ENCODE data around the gene IGSF3. TPM values are rescaled to one million over a fixed set of nuclear protein-coding genes. Genes with fewer than 3 reads are reported as not detected.
"Not testable (repeated sequence)": the region's sequence is repeated elsewhere in the genome, so short reads cannot be mapped to it uniquely, and the experiment has no call there.

The IGSF3 gene
- total RNA-seq, 2 donors from 2014 or later = 2.1 to 10.0 TPM

DNA sequence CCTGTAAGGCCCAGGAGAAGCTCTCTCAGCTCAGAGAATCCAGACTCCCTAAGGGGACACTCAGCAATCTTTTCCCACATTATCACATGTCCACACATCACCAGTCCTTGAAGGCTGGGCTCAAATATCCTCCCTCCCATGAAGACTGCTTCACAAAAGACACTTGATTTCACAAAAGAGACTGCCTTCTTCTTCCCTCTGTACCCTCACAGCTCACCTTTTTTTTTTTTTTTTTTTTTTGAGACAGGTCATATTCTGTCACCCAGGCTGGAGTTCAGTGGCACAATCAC lies 98.2 kb downstream of the IGSF3 start:
- Mint-ChIP-seq H3K9me3 (peaks cover 5% of the 10 kb centered on the region), H3K27me3 (no peaks in the 10 kb centered on the region), H3K4me1 (peaks cover 62% of the 10 kb centered on the region), H3K27ac (peak overlapping the region; percentile 92), H3K4me3 (peak overlapping the region; percentile 96), H3K36me3 (ENCODE audit: low read depth) (peaks cover 54% of the 10 kb centered on the region)
- ATAC-seq (replicated peaks) = no peak

DNA sequence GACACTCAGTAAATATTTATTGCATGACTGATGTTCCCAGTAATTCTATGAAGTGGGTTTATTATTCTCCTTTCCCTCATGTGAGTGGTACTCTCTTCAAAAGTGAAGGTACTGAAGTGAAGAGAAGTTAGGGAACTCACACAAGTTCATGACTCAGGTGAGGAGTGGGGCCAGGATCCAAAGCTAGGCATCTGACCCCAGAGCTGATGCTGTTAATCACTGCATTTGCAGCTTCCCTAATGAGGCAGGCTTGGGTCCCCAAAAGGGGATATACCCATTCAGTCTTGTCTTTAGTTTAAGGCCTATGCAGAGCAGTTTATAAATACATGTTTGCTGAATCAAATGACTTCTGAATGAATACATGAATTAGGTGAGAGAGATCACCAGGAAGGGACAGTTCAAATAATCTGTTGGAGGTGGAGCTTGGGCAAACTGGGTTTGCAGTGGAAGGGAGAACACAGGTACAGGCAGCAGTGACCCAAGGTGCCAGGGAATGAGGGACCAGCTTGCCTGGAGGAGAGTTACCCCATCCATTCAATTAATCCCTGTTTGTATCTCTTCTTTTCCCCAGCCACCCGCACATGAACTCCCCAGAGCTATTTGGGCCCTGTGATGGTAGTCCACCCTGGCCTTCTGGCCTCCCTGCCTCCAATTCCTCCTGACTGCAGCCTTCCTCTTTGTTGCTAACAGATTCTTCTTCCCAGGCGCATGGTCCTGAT lies 98.7 kb downstream of the IGSF3 start:
- no peak for ATAC-seq (replicated peaks)

GRCh38 chr1:116567790-116568661 lies 99.5 kb downstream of the IGSF3 start:
- Mint-ChIP-seq H3K4me1 (peaks cover 59% of the 10 kb centered on the region), H3K27me3 (no peaks in the 10 kb centered on the region), H3K9me3 (peaks cover 8% of the 10 kb centered on the region), H3K36me3 (ENCODE audit: low read depth) (peaks cover 67% of the 10 kb centered on the region), H3K4me3 (peak overlapping the region; percentile 96), H3K27ac (peak overlapping the region; percentile 92)
- peak; percentile 15 for ATAC-seq (replicated peaks)

More for the DNA sequence above, 98.7 kb downstream of the IGSF3 start:
- peaks cover 59% of the 10 kb centered on the region for H3K36me3 Mint-ChIP-seq (ENCODE audit: low read depth)
- H3K4me1 Mint-ChIP-seq = peaks cover 61% of the 10 kb centered on the region
- peak overlapping the region; percentile 96 for H3K4me3 Mint-ChIP-seq
- H3K9me3 Mint-ChIP-seq = peaks cover 8% of the 10 kb centered on the region
- H3K27ac Mint-ChIP-seq = peak overlapping the region; percentile 92
- no peaks in the 10 kb centered on the region for H3K27me3 Mint-ChIP-seq

- H3K27ac Mint-ChIP-seq = peak overlapping the region; percentile 74
- peak overlapping the region; percentile 43 for H3K4me3 Mint-ChIP-seq
- no peaks in the 10 kb centered on the region for H3K27me3 Mint-ChIP-seq
- H3K4me1 Mint-ChIP-seq = peaks cover 74% of the 10 kb centered on the region
- no peak for ATAC-seq (replicated peaks)
- peaks cover 8% of the 10 kb centered on the region for H3K9me3 Mint-ChIP-seq
- peaks cover 92% of the 10 kb centered on the region for H3K36me3 Mint-ChIP-seq (ENCODE audit: low read depth)
Measured at GRCh38 chr1:116565222-116565621, 102.3 kb downstream of the IGSF3 start.

DNA sequence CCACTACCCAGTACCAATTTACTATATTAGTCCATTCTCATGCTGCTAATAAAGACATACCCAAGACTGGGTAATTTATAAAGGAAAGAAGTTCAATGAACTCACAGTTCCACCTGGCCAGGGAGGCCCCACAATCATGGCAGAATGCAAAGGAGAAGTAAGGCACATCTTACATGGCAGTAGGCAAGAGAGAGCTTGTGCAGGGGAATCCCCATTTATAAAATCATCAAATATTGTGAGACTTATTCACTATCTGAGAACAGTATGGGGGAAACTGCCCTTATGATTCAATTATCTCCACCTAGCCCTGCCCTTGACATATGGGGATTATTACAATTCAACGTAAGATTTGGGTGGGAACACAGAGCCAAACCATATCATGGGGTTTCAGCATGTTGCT lies 103.1 kb downstream of the IGSF3 start:
- H3K9me3 Mint-ChIP-seq = peaks cover 8% of the 10 kb centered on the region
- H3K27ac Mint-ChIP-seq = peak overlapping the region; percentile 74
- H3K4me3 Mint-ChIP-seq = peak overlapping the region; percentile 43
- ATAC-seq (replicated peaks) = peak; percentile 26
- no peaks in the 10 kb centered on the region for H3K27me3 Mint-ChIP-seq
- H3K36me3 Mint-ChIP-seq (ENCODE audit: low read depth) = peaks cover 88% of the 10 kb centered on the region
- peaks cover 76% of the 10 kb centered on the region for H3K4me1 Mint-ChIP-seq

- H3K9me3 Mint-ChIP-seq, H3K27me3 Mint-ChIP-seq: not testable (repeated sequence)
- ATAC-seq (replicated peaks) = peak; percentile 20
- peak overlapping the region; percentile 1 for H3K27ac Mint-ChIP-seq
- H3K4me3 Mint-ChIP-seq = peak overlapping the region; percentile 40
- H3K4me1 Mint-ChIP-seq = peaks cover 72% of the 10 kb centered on the region
- H3K36me3 Mint-ChIP-seq (ENCODE audit: low read depth) = peaks cover 89% of the 10 kb centered on the region
Measured at GRCh38 chr1:116562465-116562864, 105.1 kb downstream of the IGSF3 start.

DNA sequence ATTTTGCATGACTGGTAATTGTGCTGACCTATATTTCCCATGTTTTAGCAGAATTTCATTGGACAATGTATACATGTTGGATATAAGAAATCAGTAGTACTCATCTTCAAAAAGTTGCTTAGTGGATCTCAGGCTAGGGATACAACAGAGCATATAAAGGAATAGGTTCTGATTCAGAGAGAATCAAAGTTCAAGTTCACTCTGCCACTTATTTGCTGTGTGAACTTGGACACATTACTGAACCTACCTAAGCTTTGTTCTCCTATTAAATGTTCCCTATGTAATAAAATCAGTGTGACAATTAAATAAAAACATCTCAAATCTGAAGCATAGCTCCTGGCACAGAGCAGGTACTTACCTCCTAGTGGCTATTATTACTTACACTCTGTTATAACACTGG lies 106.0 kb downstream of the IGSF3 start:
- no peak for ATAC-seq (replicated peaks)
- peaks cover 8% of the 10 kb centered on the region for H3K9me3 Mint-ChIP-seq
- H3K27ac Mint-ChIP-seq = no peak overlapping the region
- H3K27me3 Mint-ChIP-seq = no peaks in the 10 kb centered on the region
- peak overlapping the region; percentile 59 for H3K4me3 Mint-ChIP-seq
- H3K36me3 Mint-ChIP-seq (ENCODE audit: low read depth) = peaks cover 87% of the 10 kb centered on the region
- H3K4me1 Mint-ChIP-seq = peaks cover 75% of the 10 kb centered on the region

DNA sequence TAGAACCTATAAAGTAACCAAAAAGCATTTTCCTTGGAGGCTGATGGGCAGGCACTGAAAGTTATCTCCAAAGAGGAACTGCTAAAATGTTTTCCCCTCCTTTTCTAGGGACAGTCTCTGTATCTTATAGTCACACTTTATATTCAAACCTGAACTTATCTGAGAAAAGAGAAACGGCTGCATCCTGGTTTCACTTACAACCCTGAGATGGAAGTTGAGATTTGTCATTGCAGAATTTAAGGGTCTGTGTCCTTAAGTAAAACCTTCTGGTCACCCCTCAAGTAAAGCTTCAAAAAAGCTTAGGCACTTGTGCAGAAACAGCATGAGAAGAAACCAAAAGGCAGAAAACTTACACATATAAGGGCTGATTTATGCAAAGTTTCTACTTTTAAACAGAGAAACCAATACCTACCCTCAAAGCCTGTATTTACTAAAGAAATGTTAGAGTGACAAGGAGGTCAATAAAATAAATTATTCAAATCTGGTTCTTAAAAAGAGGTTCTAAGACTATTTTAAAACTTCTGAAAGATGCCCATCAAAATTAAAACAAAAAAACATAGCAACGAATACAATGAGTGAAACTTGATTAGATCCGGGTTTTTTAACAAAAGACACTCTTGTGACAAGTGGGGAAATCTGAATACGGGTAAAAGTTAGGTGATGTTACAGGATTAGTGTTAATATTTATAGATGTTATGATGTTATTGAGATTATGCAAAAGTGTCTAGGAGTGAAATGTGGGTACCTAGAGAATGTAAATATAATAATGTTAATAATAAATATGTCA lies 106.6 kb downstream of the IGSF3 start:
- Mint-ChIP-seq H3K4me1 (peaks cover 69% of the 10 kb centered on the region), H3K9me3 (peaks cover 8% of the 10 kb centered on the region), H3K27ac (peak overlapping the region; percentile 69), H3K36me3 (ENCODE audit: low read depth) (peaks cover 84% of the 10 kb centered on the region), H3K27me3 (no peaks in the 10 kb centered on the region), H3K4me3 (peak overlapping the region; percentile 59)
- ATAC-seq (replicated peaks) = no peak

GRCh38 chr1:116559304-116559761 lies 108.2 kb downstream of the IGSF3 start:
- Mint-ChIP-seq H3K9me3 (peaks cover 3% of the 10 kb centered on the region), H3K27me3 (no peaks in the 10 kb centered on the region), H3K36me3 (ENCODE audit: low read depth) (peaks cover 84% of the 10 kb centered on the region), H3K4me3 (peak overlapping the region; percentile 59), H3K4me1 (peaks cover 68% of the 10 kb centered on the region), H3K27ac (peak overlapping the region; percentile 53)
- ATAC-seq (replicated peaks) = no peak

GRCh38 chr1:116558571-116558970 lies 109.0 kb downstream of the IGSF3 start:
- Mint-ChIP-seq H3K4me1 (peaks cover 68% of the 10 kb centered on the region), H3K4me3 (peak overlapping the region; percentile 59), H3K36me3 (ENCODE audit: low read depth) (peaks cover 80% of the 10 kb centered on the region), H3K9me3 (no peaks in the 10 kb centered on the region), H3K27me3 (no peaks in the 10 kb centered on the region), H3K27ac (peak overlapping the region; percentile 53)
- ATAC-seq (replicated peaks) = no peak

- Mint-ChIP-seq H3K27ac (peak overlapping the region; percentile 53), H3K4me3 (peak overlapping the region; percentile 59)
Measured at GRCh38 chr1:116558140-116558549, 109.4 kb downstream of the IGSF3 start.

DNA sequence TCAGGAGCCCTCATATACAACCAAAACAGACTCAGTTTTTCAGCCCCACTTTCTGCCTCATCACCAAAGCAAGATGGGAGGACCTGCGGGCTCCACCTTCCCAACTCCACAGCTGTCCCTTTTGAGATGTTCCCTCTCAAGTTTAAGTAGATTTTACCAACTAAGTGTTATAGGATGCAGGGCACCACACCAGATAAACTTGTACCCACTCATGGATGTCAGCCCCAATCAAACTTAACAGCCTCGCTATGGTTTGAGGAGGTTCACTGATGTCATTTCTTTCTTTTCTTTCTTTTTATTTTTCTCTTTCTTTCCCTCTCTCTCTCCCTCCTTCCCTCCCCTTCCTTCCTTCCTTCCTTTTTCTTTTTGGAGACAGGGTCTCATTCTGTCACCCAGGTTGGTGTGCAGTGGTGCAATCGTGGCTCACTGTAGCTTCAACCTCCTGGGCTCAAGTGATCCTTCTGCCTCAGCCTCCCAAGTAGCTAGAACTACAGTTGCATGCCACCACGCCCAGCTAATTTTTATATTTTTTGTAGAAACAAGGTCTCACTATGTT lies 110.1 kb downstream of the IGSF3 start:
- Mint-ChIP-seq H3K9me3 (no peaks in the 10 kb centered on the region), H3K27me3 (no peaks in the 10 kb centered on the region)
- no peak for ATAC-seq (replicated peaks)

More at GRCh38 chr1:116558140-116558549, 109.4 kb downstream of the IGSF3 start:
- Mint-ChIP-seq H3K9me3 (no peaks in the 10 kb centered on the region), H3K4me1 (peaks cover 72% of the 10 kb centered on the region), H3K27me3 (no peaks in the 10 kb centered on the region), H3K36me3 (ENCODE audit: low read depth) (peaks cover 80% of the 10 kb centered on the region)
- ATAC-seq (replicated peaks) = peak; percentile 38

GRCh38 chr1:116556289-116557006 lies 111.1 kb downstream of the IGSF3 start:
- Mint-ChIP-seq H3K9me3 (no peaks in the 10 kb centered on the region), H3K27ac (peak overlapping the region; percentile 53), H3K4me1 (peaks cover 67% of the 10 kb centered on the region), H3K36me3 (ENCODE audit: low read depth) (peaks cover 76% of the 10 kb centered on the region), H3K27me3 (no peaks in the 10 kb centered on the region), H3K4me3 (peak overlapping the region; percentile 59)
- ATAC-seq (replicated peaks) = peak; percentile 92

More for the DNA sequence above, 110.1 kb downstream of the IGSF3 start:
- peak overlapping the region; percentile 53 for H3K27ac Mint-ChIP-seq
- H3K4me3 Mint-ChIP-seq = peak overlapping the region; percentile 59
- H3K36me3 Mint-ChIP-seq (ENCODE audit: low read depth) = peaks cover 75% of the 10 kb centered on the region
- peaks cover 68% of the 10 kb centered on the region for H3K4me1 Mint-ChIP-seq
